Stimulated activated CD8-positive, alpha-beta memory T cell treated with anti-CD3 and anti-CD28 coated beads, Interleukin-2, amount 100 ng/mL, for 48 hours (primary cell): ENCODE results near the gene LDB2.

Experiments used
- DNase-seq, 2 donors: peaks; one replicate each; pipeline ENCODE4 v3.0.0-alpha.2; 2020; ENCODE audit warnings: low read depth in 2 of 2

Gene LDB2

DNA sequence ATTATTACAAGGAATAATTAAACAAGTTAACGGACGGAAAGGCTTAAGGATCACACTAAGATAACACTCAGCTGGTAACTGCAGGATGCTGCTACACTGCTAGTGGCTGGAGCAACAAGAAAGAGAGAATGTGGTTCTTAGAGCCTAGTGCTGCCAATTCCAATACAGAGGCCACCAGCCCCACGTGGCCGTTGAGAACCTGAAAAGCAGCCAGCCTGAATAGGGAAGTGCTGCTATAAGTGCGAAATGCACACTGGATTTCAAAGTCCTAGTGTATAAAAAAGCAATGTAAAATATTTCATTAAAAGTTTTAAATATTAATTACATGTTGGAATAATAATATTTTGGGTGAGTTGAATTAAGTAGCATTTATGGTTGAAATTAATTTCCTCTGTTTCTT, 414.9 kb downstream of the LDB2 start:
- DNase-seq = no peak

DNA sequence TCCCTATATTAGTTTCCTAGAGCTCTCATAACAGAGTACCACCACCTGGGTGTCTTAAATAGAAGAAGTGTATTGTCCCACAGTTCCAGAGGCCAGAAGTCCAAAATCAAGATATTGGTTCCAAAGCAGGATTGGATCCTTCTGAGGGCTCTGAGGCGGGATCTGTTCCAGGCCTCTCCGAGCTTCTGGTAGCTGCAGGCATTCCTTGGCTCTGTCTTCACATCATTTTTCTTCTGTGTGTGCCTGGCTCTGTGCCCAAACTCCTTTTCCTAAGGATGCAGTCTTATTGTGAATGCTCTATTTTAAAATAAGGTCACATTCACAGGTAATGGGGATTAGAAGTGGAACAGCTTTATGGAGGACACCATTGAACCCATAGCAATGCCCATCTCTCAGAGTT, 418.4 kb downstream of the LDB2 start:
- no peak for DNase-seq

DNA sequence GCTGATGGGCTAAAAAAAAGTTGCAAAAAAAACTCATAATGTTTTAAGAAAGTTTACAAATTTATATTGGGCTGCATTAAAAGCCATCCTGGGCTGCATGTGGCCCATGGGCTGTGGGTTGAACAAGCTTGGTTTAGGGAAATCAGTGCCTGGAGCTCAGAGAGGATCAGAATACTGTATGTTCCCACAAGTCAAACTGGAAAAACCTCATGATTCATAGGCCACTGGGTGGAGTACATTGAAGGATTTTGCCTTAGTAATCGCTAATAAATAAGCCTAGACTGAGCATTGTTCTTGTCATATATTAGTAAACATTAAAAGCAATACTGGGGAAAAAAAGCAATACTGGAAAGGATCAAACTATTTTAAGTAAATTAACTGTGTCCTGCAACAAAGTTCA, 425.9 kb downstream of the LDB2 start:
- no peak for DNase-seq

DNA sequence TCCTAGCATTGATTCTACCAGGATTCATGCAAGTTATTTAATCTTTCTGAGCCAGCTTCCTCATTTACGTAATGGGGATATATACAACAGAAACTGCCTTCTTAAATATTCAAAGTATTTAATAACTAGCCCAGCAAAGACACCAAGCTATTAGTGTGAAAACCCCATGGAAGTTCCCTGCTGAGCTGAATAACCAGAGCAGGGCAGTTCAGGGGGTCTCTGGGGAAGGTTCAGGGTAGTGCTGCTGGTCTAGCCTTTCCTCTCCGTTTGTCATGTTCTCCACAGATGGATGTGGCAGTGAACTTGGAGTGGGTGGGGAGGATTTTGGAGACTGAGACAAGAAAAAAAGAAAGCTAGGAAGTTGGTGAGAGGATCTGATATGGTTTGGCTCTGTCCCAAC, 431.4 kb downstream of the LDB2 start:
- DNase-seq = no peak

DNA sequence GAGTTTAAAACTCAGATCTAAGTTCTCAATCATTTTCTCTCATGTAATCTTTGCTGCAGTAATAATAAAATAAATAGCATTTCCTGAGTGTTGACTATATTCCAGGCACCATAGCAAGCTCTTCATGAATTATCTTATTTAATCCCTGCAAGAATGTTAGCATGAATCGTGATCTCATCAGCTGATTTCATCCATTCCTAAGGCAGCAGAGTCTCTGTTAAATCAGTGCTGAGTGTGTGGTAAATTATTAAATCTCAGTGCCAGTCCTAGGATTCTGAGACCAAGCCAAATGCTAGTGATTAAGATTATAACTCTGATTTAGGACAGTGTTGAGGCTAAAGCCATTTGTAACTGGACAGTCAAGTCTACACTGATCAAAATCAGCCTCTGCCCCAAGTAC, 431.9 kb downstream of the LDB2 start:
- DNase-seq = no peak

DNA sequence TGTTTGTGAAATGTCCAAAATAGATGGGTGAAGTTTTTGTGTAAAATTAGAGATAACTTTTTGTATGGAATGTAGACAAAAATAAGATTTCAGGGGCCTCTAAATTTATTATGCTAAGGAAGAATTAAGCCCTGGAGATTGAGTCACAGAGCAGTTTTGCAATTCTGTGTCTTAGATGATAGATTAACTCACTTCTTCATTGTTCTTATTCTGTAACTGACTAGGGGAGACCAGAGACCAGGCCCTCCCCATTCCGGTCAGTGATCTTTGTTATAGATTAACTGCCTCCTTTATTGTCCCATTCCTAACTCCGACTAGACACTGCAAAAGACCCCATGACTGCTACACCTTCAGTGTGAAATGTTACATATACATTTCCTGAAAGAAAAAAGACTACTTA, 433.8 kb downstream of the LDB2 start:
- no peak for DNase-seq

DNA sequence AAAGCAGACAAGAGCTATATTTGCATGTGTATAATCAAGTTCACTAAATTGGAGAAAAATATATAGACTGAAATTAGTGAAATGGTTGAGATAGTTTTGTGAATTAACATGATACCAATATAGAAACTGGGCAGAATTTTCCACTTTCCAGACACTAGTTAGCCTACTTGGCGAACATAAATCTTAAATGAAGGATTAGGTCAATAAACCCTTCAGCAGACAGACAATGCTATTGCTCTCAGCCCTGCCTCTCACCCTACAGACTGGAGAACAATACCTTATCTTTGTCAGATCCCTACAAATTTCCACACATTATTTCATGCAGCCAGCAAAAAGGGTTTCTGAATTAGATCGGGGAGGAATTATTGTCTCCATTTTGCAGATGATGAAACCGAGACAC, 435.8 kb downstream of the LDB2 start:
- no peak for DNase-seq

DNA sequence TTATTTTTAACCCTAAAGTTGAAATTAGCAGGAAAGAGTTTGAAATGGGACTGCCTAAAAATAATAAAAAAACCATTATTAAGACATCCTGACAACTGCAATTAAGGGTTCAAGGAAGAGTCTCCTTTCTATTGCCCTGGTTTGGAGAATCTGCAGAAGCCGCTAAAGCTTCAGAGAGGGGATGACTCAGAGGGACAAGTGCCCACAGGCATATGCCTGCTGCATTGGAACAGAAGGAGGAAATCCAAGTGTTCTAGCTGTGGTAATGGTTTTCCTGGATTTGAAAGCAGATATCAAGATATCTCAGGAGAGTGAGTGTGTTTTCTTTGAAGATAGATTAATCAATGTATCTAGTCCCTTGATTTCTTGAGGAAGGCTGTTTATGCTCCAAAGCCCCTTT, 437.1 kb downstream of the LDB2 start:
- DNase-seq = no peak

DNA sequence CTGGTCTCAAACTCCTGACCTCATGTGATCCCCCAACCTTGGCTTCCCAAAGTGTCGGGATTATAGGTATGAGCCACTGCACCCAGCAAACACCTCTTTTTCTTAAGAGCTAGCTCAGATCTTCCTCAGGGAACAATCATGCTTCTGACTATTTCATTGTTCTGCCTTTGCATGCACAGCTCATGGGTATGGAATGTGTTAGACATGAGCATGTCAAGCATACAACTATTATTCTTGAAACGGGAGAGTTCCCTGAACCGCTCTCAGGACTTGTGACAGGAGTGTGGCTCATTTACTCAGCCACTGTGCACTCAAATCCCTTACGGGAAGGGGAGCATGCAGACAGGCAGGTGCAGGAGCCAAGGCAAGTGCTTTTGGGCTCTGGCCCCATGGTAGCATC, 440.5 kb downstream of the LDB2 start:
- no peak for DNase-seq
